Measurements from ENCODE around the gene PBLD. TPM values are rescaled to one million over a fixed set of nuclear protein-coding genes. Genes with fewer than 3 reads are reported as not detected.

The PBLD gene
- total RNA-seq, 1 experiment from 2014 or later: 3.5 TPM

GRCh38 chr10:68290736-68291135 is 42.0 kb downstream of the PBLD start:
- no peaks in the 10 kb centered on the region; the same call in 1 of the 2 replicates for H3K79me2 ChIP-seq (ENCODE audit: insufficient read depth, low read length)
- H4K20me1 ChIP-seq (ENCODE audit: control insufficient read depth, insufficient read depth, insufficient read length): no peaks in the 10 kb centered on the region
- no peaks in the 10 kb centered on the region for H3K79me1 ChIP-seq (ENCODE audit: insufficient read depth, low read depth, low read length, poor library complexity, severe bottlenecking)
- H3K27ac ChIP-seq (ENCODE audit: insufficient read length, low read depth, low read length): no peak overlapping the region
- no peak overlapping the region for H2AFZ ChIP-seq (ENCODE audit: low read length)
- no peak overlapping the region for H3K18ac ChIP-seq (ENCODE audit: insufficient read length, low read depth, low read length)
- H2BK120ac ChIP-seq (ENCODE audit: low read depth, low read length, poor library complexity, severe bottlenecking): no peak overlapping the region
- H4K8ac ChIP-seq (replicated peaks; ENCODE audit: insufficient read length, low read depth, low read length): no peak overlapping the region
- no peaks in the 10 kb centered on the region for H3K27me3 ChIP-seq (ENCODE audit: insufficient read depth, low read length)
- Mint-ChIP-seq H3K4me3 (no peak overlapping the region), H3K27ac (no peak overlapping the region), H3K27me3 (ENCODE audit: low read depth) (no peaks in the 10 kb centered on the region), H3K36me3 (ENCODE audit: insufficient read depth in 1 of 3, low read depth in 3 of 3) (no peaks in the 10 kb centered on the region), H3K4me1 (no peaks in the 10 kb centered on the region), H3K9me3 (no peaks in the 10 kb centered on the region)
- H3K9ac ChIP-seq (ENCODE audit: extremely low read depth, insufficient read length, low read length): no peak overlapping the region
- H4K91ac ChIP-seq (ENCODE audit: insufficient read length, low read depth, low read length): no peak overlapping the region
- no peak overlapping the region for H3K4me2 ChIP-seq (ENCODE audit: insufficient read depth, insufficient read length, low read length)
- H3T11ph ChIP-seq (ENCODE audit: low read length): no peak overlapping the region
- H2BK12ac ChIP-seq (ENCODE audit: insufficient read length, low read depth, low read length): no peak overlapping the region
- H2AK5ac ChIP-seq (ENCODE audit: insufficient read length, low read length): no peak overlapping the region
- no peaks in the 10 kb centered on the region for H3K23me2 ChIP-seq (ENCODE audit: insufficient read length, low read depth, low read length, poor library complexity, severe bottlenecking)
- H3K4ac ChIP-seq (ENCODE audit: low read depth, low read length): no peak overlapping the region
- DNase-seq: no peak
- H3K14ac ChIP-seq (ENCODE audit: insufficient read depth, low read length): no peak overlapping the region
- no peaks in the 10 kb centered on the region for H3K9me3 ChIP-seq (ENCODE audit: control insufficient read depth, low read depth, low read length)
- H2BK20ac ChIP-seq (ENCODE audit: low read depth, low read length, poor library complexity, severe bottlenecking): no peak overlapping the region
- H3K4me1 ChIP-seq (ENCODE audit: insufficient read depth, low read length): no peaks in the 10 kb centered on the region
- no peak overlapping the region for H3K56ac ChIP-seq (ENCODE audit: insufficient read length, low read depth, low read length)
- no peak overlapping the region for H2BK15ac ChIP-seq (ENCODE audit: low read depth, low read length)
- H3K23ac ChIP-seq (ENCODE audit: insufficient read length, low read depth, low read length): no peak overlapping the region
- no peak overlapping the region for H4K5ac ChIP-seq (ENCODE audit: insufficient read length, low read depth, low read length)
- TF ChIP-seq CTCF (conservative IDR thresholded peaks at IDR 0.05): no peak
- no peak overlapping the region for H2BK5ac ChIP-seq (ENCODE audit: insufficient read length, low read length)
